Astrocyte (in vitro differentiated cells and primary cell): ENCODE results near the gene LSMEM2. TPM values are rescaled to one million over a fixed set of nuclear protein-coding genes. Genes with fewer than 3 reads are reported as not detected.

ENCODE experiments used
- DNase-seq: peaks from one replicate; pipeline ENCODE4 v3.0.0-alpha.2; 2010; ENCODE audit warnings: low read depth
- FAIRE-seq: peaks from 2 replicates; lab custom pipeline; 2011; peaks lifted over from hg19 to GRCh38; lab: Jason Lieb, UNC
- H2AFZ ChIP-seq: 2 replicates; pipeline ENCODE4 v1.6.0; 2012; ENCODE audit warnings: low read depth, low read length, inconsistent platforms
- H3K27ac ChIP-seq: 2 replicates; pipeline ENCODE4 v1.5.1; 2011; ENCODE audit warnings: low read depth, low read length, inconsistent platforms
- H3K27me3 ChIP-seq: 2 replicates; pipeline ENCODE4 v1.6.0; 2011; ENCODE audit warnings: low read length, inconsistent platforms; ENCODE audit not compliant: insufficient read depth
- H3K36me3 ChIP-seq: 2 replicates; pipeline ENCODE4 v1.5.1; 2011; ENCODE audit warnings: low read length, inconsistent platforms; ENCODE audit not compliant: insufficient read depth
- H3K4me1 ChIP-seq: 2 replicates; pipeline ENCODE4 v1.5.1; 2011; ENCODE audit warnings: low read length, inconsistent platforms; ENCODE audit not compliant: insufficient read depth
- H3K4me2 ChIP-seq: 2 replicates; pipeline ENCODE4 v1.6.0; 2012; ENCODE audit warnings: low read length, inconsistent platforms
- H3K4me3 ChIP-seq: 2 replicates; pipeline ENCODE4 v1.5.1; 2011; ENCODE audit warnings: low read depth, mild to moderate bottlenecking, low read length, inconsistent platforms; ENCODE audit not compliant: insufficient read depth
- H3K79me2 ChIP-seq: 2 replicates; pipeline ENCODE4 v1.6.0; 2012; ENCODE audit warnings: mild to moderate bottlenecking, low read length, inconsistent platforms; ENCODE audit not compliant: insufficient read depth
- H3K9ac ChIP-seq: 2 replicates; pipeline ENCODE4 v1.6.0; 2012; ENCODE audit warnings: mild to moderate bottlenecking, low read length, inconsistent platforms
- H3K9me3 ChIP-seq: 2 replicates; pipeline ENCODE4 v1.5.1; 2012; ENCODE audit warnings: low read depth, mild to moderate bottlenecking, low read length, inconsistent platforms; ENCODE audit not compliant: insufficient read depth
- H4K20me1 ChIP-seq: 2 replicates; pipeline ENCODE4 v1.6.0; 2012; ENCODE audit warnings: low read length, inconsistent platforms; ENCODE audit not compliant: insufficient read depth
- H3K27ac Mint-ChIP-seq: one replicate; pipeline ENCODE4 v1.8.0; 2021; ENCODE audit warnings: mild to moderate bottlenecking, mixed read lengths; ENCODE audit not compliant: unreplicated experiment
- H3K27me3 Mint-ChIP-seq: one replicate; pipeline ENCODE4 v1.8.0; 2021; ENCODE audit warnings: low read depth, mixed read lengths; ENCODE audit not compliant: unreplicated experiment
- H3K36me3 Mint-ChIP-seq: one replicate; pipeline ENCODE4 v1.8.0; 2021; ENCODE audit warnings: low read depth, mixed read lengths; ENCODE audit not compliant: unreplicated experiment
- H3K4me1 Mint-ChIP-seq: one replicate; pipeline ENCODE4 v1.8.0; 2021; ENCODE audit warnings: low read depth, mixed read lengths; ENCODE audit not compliant: unreplicated experiment
- H3K4me3 Mint-ChIP-seq: one replicate; pipeline ENCODE4 v1.8.0; 2021; ENCODE audit warnings: mild to moderate bottlenecking, moderate library complexity, mixed read lengths; ENCODE audit not compliant: unreplicated experiment
- H3K9me3 Mint-ChIP-seq: one replicate; pipeline ENCODE4 v1.8.0; 2021; ENCODE audit warnings: mild to moderate bottlenecking, mixed read lengths; ENCODE audit not compliant: unreplicated experiment
- EZH2 ChIP-seq: IDR thresholded peaks from 2 replicates; pipeline ENCODE4 v1.6.1; 2012; ENCODE audit warnings: mild to moderate bottlenecking, low read length, inconsistent platforms; ENCODE audit not compliant: insufficient read depth
- total RNA-seq: library from RNA; stranded (reverse); gene quantifications from 2 replicates; pipeline ENCODE4 v1.2.1, GENCODE V29; 2021
- TF ChIP-seq, protein P1 (sequence below): IDR thresholded peaks from 2 replicates; pipeline ENCODE4 v1.5.1; 2011; ENCODE audit warnings: low read depth, mild to moderate bottlenecking, inconsistent platforms, low read length, moderate library complexity; ENCODE audit not compliant: insufficient read depth

Gene LSMEM2
- total RNA-seq, 1 donor from 2014 or later: 0.30 TPM

DNA sequence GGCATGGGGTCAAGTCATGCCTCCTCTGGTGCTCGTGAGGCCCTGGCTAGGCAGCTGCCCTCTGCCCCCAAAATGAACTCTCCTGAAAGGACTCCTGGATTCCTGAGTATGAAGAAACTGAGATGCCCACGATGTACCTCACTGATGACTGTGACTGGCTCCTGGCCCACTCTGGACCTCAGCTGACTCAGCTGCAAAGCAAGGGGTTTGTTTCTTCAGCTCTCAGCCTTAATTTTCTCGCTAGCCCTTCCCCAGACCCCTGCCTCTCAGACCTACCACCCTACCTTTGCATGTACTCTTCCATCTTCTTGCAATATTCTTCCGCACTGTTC, 48.1 kb upstream of the LSMEM2 start:
- H3K27ac Mint-ChIP-seq: no peak overlapping the region
- no peak overlapping the region for H2AFZ ChIP-seq
- no peak for FAIRE-seq
- H3K4me3 Mint-ChIP-seq: no peak overlapping the region
- no peaks in the 10 kb centered on the region for H3K27me3 ChIP-seq
- peaks cover 3% of the 10 kb centered on the region for H3K27me3 Mint-ChIP-seq
- no peaks in the 10 kb centered on the region for H3K9me3 Mint-ChIP-seq
- no peak overlapping the region for H3K9ac ChIP-seq
- H3K4me2 ChIP-seq: no peak overlapping the region
- H3K4me3 ChIP-seq: no peak overlapping the region
- H3K9me3 ChIP-seq: no peaks in the 10 kb centered on the region
- no peaks in the 10 kb centered on the region for H3K36me3 Mint-ChIP-seq
- H3K79me2 ChIP-seq: no peaks in the 10 kb centered on the region
- no peaks in the 10 kb centered on the region for H4K20me1 ChIP-seq
- peaks cover 8% of the 10 kb centered on the region for H3K4me1 ChIP-seq
- DNase-seq: no peak
- no peak overlapping the region for H3K27ac ChIP-seq
- TF ChIP-seq, protein P1, sequence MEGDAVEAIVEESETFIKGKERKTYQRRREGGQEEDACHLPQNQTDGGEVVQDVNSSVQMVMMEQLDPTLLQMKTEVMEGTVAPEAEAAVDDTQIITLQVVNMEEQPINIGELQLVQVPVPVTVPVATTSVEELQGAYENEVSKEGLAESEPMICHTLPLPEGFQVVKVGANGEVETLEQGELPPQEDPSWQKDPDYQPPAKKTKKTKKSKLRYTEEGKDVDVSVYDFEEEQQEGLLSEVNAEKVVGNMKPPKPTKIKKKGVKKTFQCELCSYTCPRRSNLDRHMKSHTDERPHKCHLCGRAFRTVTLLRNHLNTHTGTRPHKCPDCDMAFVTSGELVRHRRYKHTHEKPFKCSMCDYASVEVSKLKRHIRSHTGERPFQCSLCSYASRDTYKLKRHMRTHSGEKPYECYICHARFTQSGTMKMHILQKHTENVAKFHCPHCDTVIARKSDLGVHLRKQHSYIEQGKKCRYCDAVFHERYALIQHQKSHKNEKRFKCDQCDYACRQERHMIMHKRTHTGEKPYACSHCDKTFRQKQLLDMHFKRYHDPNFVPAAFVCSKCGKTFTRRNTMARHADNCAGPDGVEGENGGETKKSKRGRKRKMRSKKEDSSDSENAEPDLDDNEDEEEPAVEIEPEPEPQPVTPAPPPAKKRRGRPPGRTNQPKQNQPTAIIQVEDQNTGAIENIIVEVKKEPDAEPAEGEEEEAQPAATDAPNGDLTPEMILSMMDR: no peak
- TF ChIP-seq EZH2: no peak
- H3K4me1 Mint-ChIP-seq: peaks cover 7% of the 10 kb centered on the region
- no peaks in the 10 kb centered on the region for H3K36me3 ChIP-seq

DNA sequence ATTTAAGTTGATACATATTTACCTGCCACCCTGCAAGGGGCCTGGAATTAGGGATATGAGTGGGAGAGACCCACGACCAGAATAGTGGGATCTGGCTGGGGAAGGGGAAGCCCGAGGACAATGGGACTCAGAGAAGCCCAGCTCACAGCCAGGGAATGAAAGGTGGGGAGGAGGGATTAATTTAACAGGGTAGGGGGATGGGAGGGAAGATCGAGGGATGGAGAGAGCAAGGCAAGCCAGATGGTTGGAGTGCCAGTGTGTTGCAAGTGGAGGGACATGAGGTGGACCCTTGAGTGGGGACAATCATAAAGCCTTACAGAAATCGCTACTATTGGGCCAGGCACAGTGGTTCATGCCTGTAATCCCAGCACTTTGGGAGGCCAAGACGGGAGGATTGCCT, 47.3 kb upstream of the LSMEM2 start:
- TF ChIP-seq EZH2: no peak
- TF ChIP-seq, protein P1: no peak
- Mint-ChIP-seq H3K36me3 (peaks cover 2% of the 10 kb centered on the region), H3K27me3 (peaks cover 1% of the 10 kb centered on the region), H3K4me3 (no peak overlapping the region), H3K27ac (no peak overlapping the region), H3K4me1 (peaks cover 7% of the 10 kb centered on the region), H3K9me3 (no peaks in the 10 kb centered on the region)
- H2AFZ ChIP-seq: no peak overlapping the region
- no peak overlapping the region for H3K9ac ChIP-seq
- H4K20me1 ChIP-seq: peaks cover 4% of the 10 kb centered on the region
- no peak overlapping the region for H3K4me2 ChIP-seq
- H3K36me3 ChIP-seq: no peaks in the 10 kb centered on the region
- no peak overlapping the region for H3K27ac ChIP-seq
- H3K4me1 ChIP-seq: peaks cover 8% of the 10 kb centered on the region
- H3K79me2 ChIP-seq: peaks cover 6% of the 10 kb centered on the region
- DNase-seq (no peak), FAIRE-seq (no peak)
- H3K4me3 ChIP-seq: no peak overlapping the region
- H3K9me3 ChIP-seq: no peaks in the 10 kb centered on the region
- no peaks in the 10 kb centered on the region for H3K27me3 ChIP-seq

DNA sequence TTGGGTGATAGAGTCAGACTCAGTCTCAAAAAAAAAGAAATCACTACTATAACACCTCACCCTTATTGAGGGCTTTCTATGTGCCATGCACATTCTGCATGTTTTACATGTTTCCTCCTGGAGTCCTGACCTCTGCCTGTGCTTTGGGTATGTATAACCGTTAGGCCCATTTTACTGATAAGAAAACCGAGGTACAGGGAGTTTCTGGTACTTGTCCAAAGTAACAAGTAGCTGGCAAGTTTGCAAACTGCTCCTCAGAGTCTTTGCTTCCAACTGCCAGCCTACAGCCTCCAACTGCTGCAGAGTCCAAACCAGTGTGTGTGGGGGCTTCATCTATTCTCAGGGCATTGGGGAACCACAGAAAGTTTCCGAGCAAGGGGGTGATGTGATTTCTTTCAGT, 46.6 kb upstream of the LSMEM2 start:
- H3K4me3 ChIP-seq: no peak overlapping the region
- peaks cover 13% of the 10 kb centered on the region for H3K79me2 ChIP-seq
- no peak overlapping the region for H3K4me2 ChIP-seq
- Mint-ChIP-seq H3K9me3 (no peaks in the 10 kb centered on the region), H3K4me3 (no peak overlapping the region), H3K36me3 (peaks cover 3% of the 10 kb centered on the region), H3K27me3 (peaks cover 1% of the 10 kb centered on the region), H3K27ac (no peak overlapping the region), H3K4me1 (peaks cover 6% of the 10 kb centered on the region)
- DNase-seq (no peak), FAIRE-seq (no peak)
- H3K27me3 ChIP-seq: no peaks in the 10 kb centered on the region
- H3K9ac ChIP-seq: no peak overlapping the region
- H2AFZ ChIP-seq: no peak overlapping the region
- H3K27ac ChIP-seq: no peak overlapping the region
- no peaks in the 10 kb centered on the region for H3K36me3 ChIP-seq
- peaks cover 4% of the 10 kb centered on the region for H3K4me1 ChIP-seq
- peaks cover 11% of the 10 kb centered on the region for H4K20me1 ChIP-seq
- no peaks in the 10 kb centered on the region for H3K9me3 ChIP-seq
- TF ChIP-seq, protein P1: no peak
- no peak for TF ChIP-seq EZH2
